Measurements from ENCODE around the gene LSS.

- TF ChIP-seq, protein P1, sequence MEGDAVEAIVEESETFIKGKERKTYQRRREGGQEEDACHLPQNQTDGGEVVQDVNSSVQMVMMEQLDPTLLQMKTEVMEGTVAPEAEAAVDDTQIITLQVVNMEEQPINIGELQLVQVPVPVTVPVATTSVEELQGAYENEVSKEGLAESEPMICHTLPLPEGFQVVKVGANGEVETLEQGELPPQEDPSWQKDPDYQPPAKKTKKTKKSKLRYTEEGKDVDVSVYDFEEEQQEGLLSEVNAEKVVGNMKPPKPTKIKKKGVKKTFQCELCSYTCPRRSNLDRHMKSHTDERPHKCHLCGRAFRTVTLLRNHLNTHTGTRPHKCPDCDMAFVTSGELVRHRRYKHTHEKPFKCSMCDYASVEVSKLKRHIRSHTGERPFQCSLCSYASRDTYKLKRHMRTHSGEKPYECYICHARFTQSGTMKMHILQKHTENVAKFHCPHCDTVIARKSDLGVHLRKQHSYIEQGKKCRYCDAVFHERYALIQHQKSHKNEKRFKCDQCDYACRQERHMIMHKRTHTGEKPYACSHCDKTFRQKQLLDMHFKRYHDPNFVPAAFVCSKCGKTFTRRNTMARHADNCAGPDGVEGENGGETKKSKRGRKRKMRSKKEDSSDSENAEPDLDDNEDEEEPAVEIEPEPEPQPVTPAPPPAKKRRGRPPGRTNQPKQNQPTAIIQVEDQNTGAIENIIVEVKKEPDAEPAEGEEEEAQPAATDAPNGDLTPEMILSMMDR (IDR thresholded peaks at IDR 0.05; ENCODE audit: extremely low read depth in 1 of 2, insufficient read depth in 1 of 2, low read depth in 1 of 2, low read length in 2 of 2) = no peak
- TF ChIP-seq EZH2 (IDR thresholded peaks at IDR 0.05; ENCODE audit: borderline replicate concordance, low read depth, low read length, severe bottlenecking) (no peak), POLR2AphosphoS5 (IDR thresholded peaks at IDR 0.05; ENCODE audit: insufficient read depth, low read depth, low read length) (no peak), POLR2A (IDR thresholded peaks at IDR 0.05; ENCODE audit: low read depth, low read length) (no peak)
Observed at GRCh38 chr21:46243325-46243724, 14.8 kb upstream of the LSS start.

All from endothelial cell of umbilical vein (primary cell).